NCI-H2081 treated with DMSO at 0.1 percent for 48 hours (cell line): Measurements from ENCODE around the gene POMGNT2.
"Not testable (repeated sequence)": the region's sequence is repeated elsewhere in the genome, so short reads cannot be mapped to it uniquely, and the experiment has no call there.

Source experiments
- DNase-seq: peaks from one replicate; lab custom pipeline; 2025; lab: John Stamatoyannopoulos, UW

The POMGNT2 gene

DNA sequence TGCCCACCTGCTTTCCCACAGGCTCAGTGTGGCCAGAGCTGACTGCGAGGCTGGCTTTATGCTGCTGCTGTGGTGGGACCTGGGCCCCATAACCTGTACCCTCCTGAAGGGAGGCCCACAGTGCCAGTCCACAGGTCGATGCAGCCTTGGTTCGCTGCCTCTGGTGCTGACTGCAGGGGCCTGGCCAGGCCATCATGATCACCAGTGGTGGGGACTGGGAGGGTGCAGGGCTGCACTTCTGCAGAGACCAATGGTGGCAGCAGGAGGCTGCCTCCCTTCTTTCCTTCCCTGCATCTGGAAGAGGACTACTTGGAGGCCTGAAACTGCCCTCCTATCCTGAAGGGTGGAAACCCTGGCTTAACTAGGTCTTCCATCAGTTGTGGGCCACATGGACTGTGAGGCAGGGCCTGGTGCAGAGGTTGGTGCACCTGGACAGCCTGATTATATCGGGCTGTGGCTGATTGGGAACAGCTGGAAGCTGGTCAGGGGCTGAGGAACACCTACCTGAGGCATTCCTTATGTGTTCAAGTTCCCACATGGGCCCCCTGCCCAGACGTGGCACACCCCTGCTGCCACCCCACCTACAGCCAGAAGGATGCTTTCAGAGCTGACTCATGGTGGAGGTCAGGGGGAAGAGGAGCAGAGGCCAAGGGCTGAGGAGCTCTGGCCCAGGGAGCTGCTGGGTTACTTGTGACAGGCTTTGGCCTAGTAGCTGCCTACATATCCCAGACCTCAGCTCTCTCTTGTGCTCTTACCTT, 29.8 kb downstream of the POMGNT2 start:
- DNase-seq = no peak

DNA sequence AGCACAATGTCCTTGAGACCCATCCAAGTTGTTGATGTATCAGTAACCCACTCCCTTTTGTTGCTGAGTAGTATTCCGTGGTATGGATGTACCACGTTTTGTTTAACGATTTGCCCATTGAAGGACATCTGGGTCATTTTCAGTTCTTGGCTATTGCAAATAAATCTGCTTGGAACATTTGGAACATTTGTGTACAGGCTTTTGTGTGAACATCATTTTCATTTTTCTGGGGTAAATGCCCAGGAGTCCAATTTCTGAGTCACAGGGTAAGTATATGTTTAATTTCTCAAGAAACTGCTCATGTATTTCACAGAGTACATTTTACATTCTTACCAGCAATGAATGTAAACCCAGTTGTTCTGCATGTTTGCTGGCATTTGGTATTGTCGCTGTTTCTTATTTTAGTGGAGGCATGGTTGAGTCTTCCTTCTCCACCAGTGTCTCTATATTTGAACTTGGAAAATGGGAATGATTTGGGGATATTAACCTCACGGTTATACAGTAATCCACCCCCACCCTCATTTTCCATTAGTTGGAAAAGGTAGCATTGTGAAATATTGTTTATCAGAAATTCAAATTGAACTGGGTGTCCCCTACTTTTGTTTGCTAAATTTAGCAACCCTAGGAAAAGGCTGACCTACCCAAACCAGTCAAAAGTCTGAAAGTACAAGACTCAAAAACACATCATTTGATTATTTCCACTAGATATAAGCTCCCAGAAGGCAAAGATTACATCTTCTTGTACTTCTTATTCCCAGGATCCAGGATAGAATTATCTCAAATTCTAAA, 30.8 kb downstream of the POMGNT2 start:
- DNase-seq = no peak

- DNase-seq = no peak
These were observed 31.4 kb downstream of the POMGNT2 start for GRCh38 chr3:43074482-43074881.

GRCh38 chr3:43073836-43074220, 32.1 kb downstream of the POMGNT2 start:
- no peak for DNase-seq

GRCh38 chr3:43073116-43073835, 32.6 kb downstream of the POMGNT2 start:
- DNase-seq = no peak

GRCh38 chr3:43072361-43072760, 33.5 kb downstream of the POMGNT2 start:
- no peak for DNase-seq

DNA sequence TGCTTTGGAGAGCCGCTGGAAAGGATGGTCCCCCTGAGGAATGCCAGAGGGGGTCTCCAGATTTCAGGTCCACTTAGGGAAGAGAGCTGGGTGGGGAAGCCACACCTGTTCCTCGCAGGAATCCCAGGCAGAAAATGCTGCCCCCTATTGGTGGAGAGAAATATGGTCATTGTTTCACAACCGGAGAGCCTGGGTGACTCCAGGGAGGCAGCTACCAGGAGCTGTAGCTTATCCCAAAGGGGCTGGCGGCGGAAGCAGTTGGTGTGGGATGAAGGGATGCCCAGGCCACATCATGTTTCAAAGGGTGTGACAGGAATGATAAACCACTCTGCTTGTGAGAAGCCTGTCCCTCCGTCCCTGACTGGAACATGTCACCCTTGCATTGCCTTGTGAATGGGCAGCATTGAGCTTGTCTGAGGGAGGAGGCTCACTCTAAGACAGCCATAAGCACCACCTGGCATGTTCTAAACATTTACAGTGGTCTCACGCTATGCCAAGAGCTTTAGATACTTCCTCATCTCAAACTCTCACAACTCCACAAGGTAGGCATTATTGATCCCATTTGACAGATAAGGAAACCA, 34.5 kb downstream of the POMGNT2 start:
- no peak for DNase-seq

GRCh38 chr3:43070670-43071069, 35.2 kb downstream of the POMGNT2 start:
- DNase-seq = not testable (repeated sequence)

GRCh38 chr3:43063114-43063513, 42.8 kb downstream of the POMGNT2 start:
- no peak for DNase-seq

DNA sequence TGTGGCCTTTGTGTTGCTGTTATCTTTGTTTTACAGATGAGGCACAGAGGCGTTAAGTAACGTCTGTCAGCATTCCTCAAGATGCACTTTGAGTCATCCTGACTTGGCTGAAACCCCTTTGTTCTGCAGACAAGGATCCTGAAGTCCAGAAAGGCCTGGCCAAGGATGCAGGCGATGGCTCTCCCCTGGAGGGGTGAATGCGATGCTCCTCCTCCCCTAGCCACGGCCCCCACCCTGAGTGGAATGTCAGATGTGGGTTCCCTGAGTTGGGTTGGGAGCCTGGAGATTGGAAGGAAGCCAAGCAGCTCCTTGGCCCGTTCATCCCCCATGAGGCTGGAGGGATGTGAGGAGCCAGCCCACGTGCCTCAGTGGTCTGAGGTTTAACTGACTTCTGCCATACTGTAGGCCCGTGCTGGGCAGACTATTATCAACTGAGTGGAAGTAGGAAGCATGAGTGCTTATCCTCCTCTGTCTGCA, 43.3 kb downstream of the POMGNT2 start:
- no peak for DNase-seq

DNA sequence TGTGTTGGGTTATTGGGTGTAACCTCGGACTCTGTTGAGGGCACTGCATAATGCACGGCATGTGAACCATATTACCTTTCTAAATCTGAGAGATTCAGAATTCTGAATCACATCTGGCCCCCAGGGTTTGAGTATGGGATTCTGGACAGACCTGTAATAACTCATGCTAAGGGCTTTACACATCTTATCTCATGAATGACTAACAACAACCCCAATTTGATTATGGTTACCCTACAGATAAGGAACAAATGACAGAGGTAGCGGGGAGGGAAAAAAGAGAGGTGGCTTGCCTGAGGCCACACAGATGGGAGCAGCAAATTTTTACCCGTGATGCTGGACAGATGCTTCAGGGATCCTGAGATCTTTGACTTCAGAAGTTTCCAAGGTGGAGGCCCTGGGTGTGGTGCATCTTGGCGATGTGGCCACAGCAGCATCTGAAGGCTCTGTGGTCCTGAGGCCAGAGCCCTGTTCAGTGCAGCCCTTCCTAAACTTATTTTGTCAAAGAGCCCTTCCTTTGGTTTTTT, 43.8 kb downstream of the POMGNT2 start:
- DNase-seq = no peak

GRCh38 chr3:43061101-43061895, 44.6 kb downstream of the POMGNT2 start:
- DNase-seq = no peak

DNA sequence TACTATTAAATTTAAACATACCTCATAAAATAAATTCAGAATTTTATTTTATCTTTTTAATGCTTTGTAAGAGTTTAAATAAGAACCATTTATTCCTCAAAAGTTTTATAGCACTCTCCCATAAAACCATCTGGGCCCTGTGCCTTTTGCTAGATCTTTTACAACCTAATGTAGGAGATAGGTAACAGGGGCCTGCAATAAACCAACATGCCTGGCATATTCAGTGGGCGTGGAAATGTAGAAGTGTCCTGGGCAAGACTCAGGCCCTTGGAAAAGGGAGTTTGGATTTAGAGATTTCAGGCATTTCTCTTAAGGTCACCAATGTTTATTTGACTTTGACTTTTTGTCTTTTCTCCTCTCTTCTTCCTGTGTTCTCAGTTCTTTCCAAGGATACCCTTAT, 46.4 kb downstream of the POMGNT2 start:
- no peak for DNase-seq

- DNase-seq = no peak
These were observed 49.8 kb downstream of the POMGNT2 start for GRCh38 chr3:43055806-43056770.

GRCh38 chr3:43055393-43055792, 50.5 kb downstream of the POMGNT2 start:
- no peak for DNase-seq

- DNase-seq = no peak
These were observed 51.1 kb downstream of the POMGNT2 start for GRCh38 chr3:43054754-43055153.

GRCh38 chr3:43053291-43053690, 52.6 kb downstream of the POMGNT2 start:
- no peak for DNase-seq

DNA sequence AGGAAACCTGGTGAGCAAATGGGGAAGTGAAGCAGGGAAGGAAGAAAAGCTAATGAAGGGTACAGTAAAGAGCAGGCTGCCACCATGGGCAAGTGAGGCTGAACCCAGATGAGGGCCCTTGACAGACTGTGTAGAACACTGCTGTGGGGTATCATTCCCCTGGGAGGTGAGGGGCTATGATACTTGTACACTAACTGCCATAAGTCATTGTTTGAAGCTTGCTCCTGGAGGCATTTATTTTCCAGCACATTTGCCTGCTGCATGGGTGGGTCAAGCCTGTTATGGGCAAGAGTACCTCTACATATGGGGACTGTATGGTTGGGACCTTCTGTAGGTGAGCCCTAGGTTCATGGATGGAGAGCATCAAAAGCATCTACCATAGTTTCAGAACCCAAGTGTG, 57.4 kb downstream of the POMGNT2 start:
- DNase-seq = no peak

DNA sequence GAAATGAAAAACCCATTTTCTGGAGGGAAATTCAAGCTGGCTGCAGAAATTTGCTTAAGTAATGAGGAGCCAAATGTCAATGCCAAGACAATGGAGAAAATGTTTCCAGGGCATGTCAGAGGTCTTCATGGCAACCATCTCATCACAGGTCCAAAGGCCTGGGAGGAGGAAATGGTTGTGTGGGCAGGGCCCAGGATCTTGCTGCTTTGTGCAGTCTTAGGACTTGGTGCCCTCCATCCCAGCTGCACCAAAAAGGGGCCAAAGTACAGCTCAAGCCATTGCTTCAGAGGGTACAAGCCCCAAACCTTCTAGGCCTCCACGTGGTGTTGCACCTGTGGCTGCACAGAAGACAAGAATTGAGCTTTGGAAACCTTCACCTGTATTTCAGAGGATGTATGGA, 59.3 kb downstream of the POMGNT2 start:
- DNase-seq = no peak

- not testable (repeated sequence) for DNase-seq
These were observed 60.8 kb downstream of the POMGNT2 start for GRCh38 chr3:43045079-43045478.
